HG02938 (cell line): ENCODE measurements around the gene KLK1.
"Not testable (repeated sequence)": the region's sequence is repeated elsewhere in the genome, so short reads cannot be mapped to it uniquely, and the experiment has no call there.

Source experiments
- ATAC-seq: cut with Tn5 transposase; IDR thresholded peaks from one replicate; pipeline ENCODE4 v1.9.1; 2021; ENCODE audit warnings: mild to moderate bottlenecking, moderate library complexity; ENCODE audit not compliant: unreplicated experiment

The KLK1 gene

DNA sequence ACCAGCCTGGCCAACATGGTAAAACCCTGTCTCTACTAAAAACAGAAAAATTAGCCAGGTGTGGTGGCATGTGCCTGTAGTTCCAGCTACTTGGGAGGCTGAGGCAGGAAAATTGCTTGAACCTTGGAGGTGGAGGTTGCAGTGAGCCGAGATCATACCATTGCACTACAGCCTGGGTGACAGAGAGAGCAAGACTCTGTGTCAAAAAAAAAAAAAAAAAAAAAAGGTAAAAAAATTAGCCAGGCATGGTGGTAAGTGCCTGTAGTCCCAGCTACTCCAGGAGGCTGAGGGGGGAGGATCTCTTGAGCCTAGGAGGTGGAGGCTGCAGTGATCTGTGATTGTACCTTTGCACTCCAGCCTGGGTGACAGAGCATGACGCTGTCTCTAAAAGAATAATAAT, 53.4 kb downstream of the KLK1 start, which contains the start of gene GPR32:
GPR32 (plus strand) TSS at position 301 of the 400 bp plus-strand sequence. CDS start 137 bp downstream, outside the sequence.
- ATAC-seq = not testable (repeated sequence)
